GM13976 (cell line): ENCODE results near the gene CTSD.

Experiments
- DNase-seq: peaks from one replicate; pipeline ENCODE4 v3.0.0; 2012; ENCODE audit warnings: low spot score
- CTCF ChIP-seq: IDR thresholded peaks from 2 replicates; pipeline ENCODE4 v1.5.1; 2012; ENCODE audit warnings: borderline replicate concordance, mild to moderate bottlenecking; ENCODE audit not compliant: insufficient read depth; ENCODE audit errors: extremely low read depth, missing control alignments, control extremely low read depth
- in situ Hi-C: fragments of 300-500 bp; cut with MboI; formaldehyde crosslinking; loops from one replicate; pipeline ENCODE4 v1.12.0; 2022; ENCODE audit warnings: low sequenced_read_pairs, mixed read lengths, inconsistent platforms; ENCODE audit not compliant: unreplicated experiment

Gene CTSD

GRCh38 chr11:1779034-1779805 is 15.5 kb upstream of the CTSD start:
- in situ Hi-C loops = no loop called here
- TF ChIP-seq CTCF = no peak
- DNase-seq = peak; percentile 30

- in situ Hi-C loops = no loop called here
- no peak for TF ChIP-seq CTCF
- DNase-seq = peak; percentile 24
These were observed 14.6 kb upstream of the CTSD start for GRCh38 chr11:1778141-1778911.

GRCh38 chr11:1777737-1778136 is 14.0 kb upstream of the CTSD start:
- DNase-seq = no peak
- no peak for TF ChIP-seq CTCF
- in situ Hi-C loops = no loop called here

GRCh38 chr11:1776944-1777715 is 13.4 kb upstream of the CTSD start:
- DNase-seq = no peak
- TF ChIP-seq CTCF = no peak
- in situ Hi-C loops = no loop called here

- in situ Hi-C loops = no loop called here
- TF ChIP-seq CTCF = no peak
- no peak for DNase-seq
These were observed 12.7 kb upstream of the CTSD start for GRCh38 chr11:1776331-1776851.

- no peak for DNase-seq
- in situ Hi-C loops = no loop called here
- no peak for TF ChIP-seq CTCF
These were observed 11.2 kb upstream of the CTSD start for GRCh38 chr11:1774886-1775285.
